Bone marrow (tissue), 2 donors: ENCODE results near the gene COL1A1.
A peak's percentile ranks its signal among the peaks of the same experiment; 100 is the strongest.

Experiments
- DNase-seq, 2 donors: peaks; one replicate each; lab custom pipeline; 2025; lab: John Stamatoyannopoulos, UW

COL1A1 gene

GRCh38 chr17:50153650-50154575 is 47.5 kb downstream of the COL1A1 start:
- DNase-seq: no peak

GRCh38 chr17:50152736-50153135 is 48.7 kb downstream of the COL1A1 start:
- no peak for DNase-seq

- peak; percentile 63 to 66 for DNase-seq
Observed at GRCh38 chr17:50151937-50152547, 49.4 kb downstream of the COL1A1 start.

GRCh38 chr17:50151041-50151936 is 50.1 kb downstream of the COL1A1 start:
- peak; percentile 65 to 82 for DNase-seq

GRCh38 chr17:50150354-50151040 is 50.9 kb downstream of the COL1A1 start, which contains the start of gene PPP1R9B:
PPP1R9B (minus strand) TSS chr17:50150677; CDS start chr17:50150513, 164 bp downstream.
- DNase-seq: no peak

- peak in 1 of 2 donors; percentile 53 for DNase-seq
Observed at GRCh38 chr17:50149417-50150353, 51.7 kb downstream of the COL1A1 start.

GRCh38 chr17:50149091-50149416 is 52.4 kb downstream of the COL1A1 start:
- peak in 1 of 2 donors; percentile 59 for DNase-seq

GRCh38 chr17:50148226-50149090 is 53.0 kb downstream of the COL1A1 start:
- DNase-seq: peak; percentile 59 to 79

- DNase-seq: no peak
Observed at GRCh38 chr17:50147841-50148225, 53.6 kb downstream of the COL1A1 start.

GRCh38 chr17:50146927-50147665 is 54.3 kb downstream of the COL1A1 start:
- no peak for DNase-seq

- no peak for DNase-seq
Observed at GRCh38 chr17:50146230-50146926, 55.1 kb downstream of the COL1A1 start.

GRCh38 chr17:50145532-50146229 is 55.8 kb downstream of the COL1A1 start:
- no peak for DNase-seq

GRCh38 chr17:50144845-50145531 is 56.4 kb downstream of the COL1A1 start:
- no peak for DNase-seq

- DNase-seq: no peak
Observed at GRCh38 chr17:50144355-50144754, 57.1 kb downstream of the COL1A1 start.

GRCh38 chr17:50143461-50144176 is 57.8 kb downstream of the COL1A1 start:
- DNase-seq: no peak

GRCh38 chr17:50141745-50142110 is 59.7 kb downstream of the COL1A1 start:
- no peak for DNase-seq
